Gastroesophageal sphincter (tissue), 4 donors: ENCODE measurements around the gene CLIC4. TPM values are rescaled to one million over a fixed set of nuclear protein-coding genes. Genes with fewer than 3 reads are reported as not detected.
"Not testable (repeated sequence)": the region's sequence is repeated elsewhere in the genome, so short reads cannot be mapped to it uniquely, and the experiment has no call there.

ENCODE experiments used
- ATAC-seq: fragments of 150-250 bp; one replicate; pipeline ENCODE4 v1.9.1; 2016; ENCODE audit warnings: mild to moderate bottlenecking, moderate library complexity
- H3K27ac ChIP-seq, 4 donors: fragments of 200-600 bp; sonication (generic) in 3 of 4; 1 replicate in 3 of 4; 2 replicates in 1 of 4; pipeline ENCODE4 v1.5.1; 2016 to 2019
- H3K27me3 ChIP-seq: fragments of 200-600 bp; sonication (generic); one replicate; pipeline ENCODE4 v1.5.1; 2019
- H3K36me3 ChIP-seq, 2 donors: fragments of 200-600 bp; sonication (generic); one replicate each; pipeline ENCODE4 v1.5.1; 2019; ENCODE audit warnings: control low read depth in 1 of 2
- H3K4me1 ChIP-seq, 3 donors: fragments of 200-600 bp; sonication (generic); 1 replicate in 2 of 3; 2 replicates in 1 of 3; pipeline ENCODE4 v1.5.1; 2016 to 2019; ENCODE audit warnings: control low read depth in 2 of 3
- H3K4me3 ChIP-seq, 2 donors: fragments of 200-600 bp; sonication (generic); one replicate each; pipeline ENCODE4 v1.5.1; 2019; ENCODE audit warnings: mild to moderate bottlenecking in 1 of 2, moderate library complexity in 1 of 2
- H3K9me3 ChIP-seq, 3 donors: fragments of 200-600 bp; sonication (generic); one replicate each; pipeline ENCODE4 v1.5.1; 2017 to 2019; ENCODE audit warnings: control low read depth in 2 of 3
- CTCF ChIP-seq, 4 experiments: fragments of 200-600 bp in 2 of 4; fragments of 450-650 bp in 2 of 4; sonication (generic) in 1 of 4; IDR thresholded peaks; one replicate each; pipeline ENCODE4 v1.5.1; 2017 to 2019; ENCODE audit warnings: antibody characterized with exemption in 4 of 4, mild to moderate bottlenecking in 2 of 4, moderate library complexity in 2 of 4
- EP300 ChIP-seq: sonication (generic); formaldehyde crosslinking; IDR thresholded peaks from one replicate; pipeline ENCODE4 v1.6.1; 2017; ENCODE audit warnings: antibody characterized with exemption, mild to moderate bottlenecking
- POLR2A ChIP-seq, 2 donors: fragments of 450-650 bp; IDR thresholded peaks; one replicate each; pipeline ENCODE4 v1.6.1; 2017; ENCODE audit warnings: antibody characterized with exemption in 2 of 2, mild to moderate bottlenecking in 2 of 2, moderate library complexity in 1 of 2
- POLR2AphosphoS5 ChIP-seq: sonication (generic); formaldehyde crosslinking; IDR thresholded peaks from one replicate; pipeline ENCODE4 v1.6.1; 2017; ENCODE audit warnings: antibody characterized with exemption
- whole genome bisulfite sequencing, 2 donors: methylation state at CpG; one replicate each; pipeline ENCODE4 v1.1.5; 2018; ENCODE audit warnings: low coverage in 1 of 2; 5-methylcytosine and 5-hydroxymethylcytosine counted together
- total RNA-seq, 4 donors: library from RNA; depleted of rRNA; stranded (reverse); fragments of >200 nt; gene quantifications; one replicate each; pipeline ENCODE4 v1.1.0, GENCODE V29; 2016

CLIC4 gene
- total RNA-seq, 4 donors from 2014 or later = 553 to 721 (median 692) TPM

GRCh38 chr1:24727501-24728216, 17.6 kb upstream of the CLIC4 start:
- Histone ChIP-seq H3K9me3 (no peaks in the 10 kb centered on the region), H3K4me3 (no peak overlapping the region), H3K36me3 (no peaks in the 10 kb centered on the region), H3K27ac (peak overlapping the region in 3 of 4 donors; percentile 65 to 72 (median 71)), H3K27me3 (no peaks in the 10 kb centered on the region), H3K4me1 (peaks cover 0 to 37% (median 15%) of the 10 kb centered on the region in 3 donors)
- peak; percentile 22 for TF ChIP-seq POLR2AphosphoS5
- no peak for TF ChIP-seq EP300
- no peak for TF ChIP-seq POLR2A (IDR thresholded peaks at IDR 0.05)
- TF ChIP-seq CTCF (IDR thresholded peaks at IDR 0.05) = no peak
- peak; percentile 91 for ATAC-seq
- WGBS, 2 donors = 73 to 85% methylated on average over 2 to 5 of the region's 9 CpGs

- no peaks in the 10 kb centered on the region for H3K36me3 ChIP-seq
- H3K27ac ChIP-seq = no peak overlapping the region
- TF ChIP-seq POLR2AphosphoS5 (no peak), EP300 (no peak), POLR2A (IDR thresholded peaks at IDR 0.05) (no peak), CTCF (IDR thresholded peaks at IDR 0.05) (no peak)
- H3K27me3 ChIP-seq = no peaks in the 10 kb centered on the region
- no peaks in the 10 kb centered on the region for H3K9me3 ChIP-seq
- 91% methylated on average over 6 of the region's 10 CpGs; no CpG with 5 or more reads in 1 of the 2 donors for WGBS, 2 donors
- ATAC-seq = no peak
- H3K4me1 ChIP-seq = peaks cover 0 to 37% (median 15%) of the 10 kb centered on the region in 3 donors
- no peak overlapping the region for H3K4me3 ChIP-seq
Measured at GRCh38 chr1:24728982-24729381, 16.3 kb upstream of the CLIC4 start.

GRCh38 chr1:24732186-24732885, 12.9 kb upstream of the CLIC4 start:
- no peak overlapping the region for H3K4me3 ChIP-seq
- H3K9me3 ChIP-seq = no peaks in the 10 kb centered on the region
- no peak for TF ChIP-seq POLR2A (IDR thresholded peaks at IDR 0.05)
- TF ChIP-seq EP300 = no peak
- no peak for TF ChIP-seq POLR2AphosphoS5
- no peak for TF ChIP-seq CTCF (IDR thresholded peaks at IDR 0.05)
- WGBS, 2 donors = 82 to 83% methylated on average over 4 of the region's 4 CpGs
- H3K27ac ChIP-seq = no peak overlapping the region
- H3K4me1 ChIP-seq = peaks cover 0 to 38% (median 20%) of the 10 kb centered on the region in 3 donors
- ATAC-seq = no peak
- H3K27me3 ChIP-seq = no peaks in the 10 kb centered on the region
- H3K36me3 ChIP-seq = no peaks in the 10 kb centered on the region

GRCh38 chr1:24733342-24733741, 11.9 kb upstream of the CLIC4 start:
- H3K4me1 ChIP-seq = peaks cover 0 to 32% (median 16%) of the 10 kb centered on the region in 3 donors
- ATAC-seq, H3K9me3 ChIP-seq, H3K36me3 ChIP-seq, H3K27ac ChIP-seq, H3K27me3 ChIP-seq, H3K4me3 ChIP-seq: not testable (repeated sequence)
- WGBS, 2 donors = 63 to 75% methylated on average over 1 to 3 of the region's 7 CpGs

- no peak for TF ChIP-seq CTCF (IDR thresholded peaks at IDR 0.05)
- no peak for TF ChIP-seq POLR2AphosphoS5
- TF ChIP-seq POLR2A (IDR thresholded peaks at IDR 0.05) = no peak
- no peak for TF ChIP-seq EP300
- no peaks in the 10 kb centered on the region for H3K9me3 ChIP-seq
- WGBS, 2 donors = 65 to 100% methylated on average over 2 of the region's 5 CpGs
- H3K36me3 ChIP-seq = no peaks in the 10 kb centered on the region
- peak overlapping the region in 3 of 4 donors; percentile 44 to 64 (median 58) for H3K27ac ChIP-seq
- ATAC-seq = no peak
- peaks cover 0 to 32% (median 16%) of the 10 kb centered on the region in 3 donors for H3K4me1 ChIP-seq
- H3K4me3 ChIP-seq = no peak overlapping the region
- no peaks in the 10 kb centered on the region for H3K27me3 ChIP-seq
Measured at GRCh38 chr1:24735156-24735508, 10.1 kb upstream of the CLIC4 start.
